Naive thymus-derived CD4-positive, alpha-beta T cell (primary cell): ENCODE results near the gene POLE2. TPM values are rescaled to one million over a fixed set of nuclear protein-coding genes. Genes with fewer than 3 reads are reported as not detected.
"Not testable (repeated sequence)": the region's sequence is repeated elsewhere in the genome, so short reads cannot be mapped to it uniquely, and the experiment has no call there.

Experiments used
- ATAC-seq: fragments of 150-1000 bp; cut with Tn5 transposase; 2 replicates; pipeline ENCODE4 v1.10.0; 2021; ENCODE audit warnings: mild to moderate bottlenecking, moderate library complexity
- CTCF ChIA-PET: fragments of 350-600 bp; sonication (Branson Sonifier 250); formaldehyde crosslinking; loops from one replicate; lab custom pipeline; 2021; ENCODE audit warnings: antibody characterized with exemption; lab: Charles Lee
- POLR2A ChIA-PET: fragments of 350-600 bp; sonication (Branson Sonifier 250); formaldehyde crosslinking; loops from one replicate; lab custom pipeline; 2021; ENCODE audit warnings: antibody characterized with exemption, inconsistent platforms; lab: Charles Lee
- DNase-seq, 9 donors: peaks; one replicate each; pipeline versions ENCODE4 v3.0.0 to v3.0.0-alpha.2; 2020 to 2022; ENCODE audit warnings: mixed read lengths in 1 of 9
- H3K27ac ChIP-seq: one replicate; pipeline ENCODE4 v1.7.0; 2013; ENCODE audit warnings: mild to moderate bottlenecking, low read depth, low read length, moderate library complexity
- H3K27me3 ChIP-seq, 2 donors: one replicate each; pipeline ENCODE4 v1.7.0; 2013; ENCODE audit warnings: low read length in 2 of 2, mild to moderate bottlenecking in 2 of 2, moderate library complexity in 2 of 2; ENCODE audit not compliant: control insufficient read depth in 2 of 2, insufficient read depth in 2 of 2
- H3K36me3 ChIP-seq, 3 experiments: 1 replicate in 2 of 3; 2 replicates in 1 of 3; pipeline ENCODE4 v1.7.0; 2013; ENCODE audit warnings: low read length in 3 of 3, mild to moderate bottlenecking in 3 of 3, moderate library complexity in 1 of 3; ENCODE audit not compliant: insufficient read depth in 3 of 3, control insufficient read depth in 2 of 3
- H3K4me1 ChIP-seq, 2 donors: one replicate each; pipeline ENCODE4 v1.7.0; 2013; ENCODE audit warnings: low read length in 2 of 2, mild to moderate bottlenecking in 2 of 2, moderate library complexity in 1 of 2; ENCODE audit not compliant: control insufficient read depth in 2 of 2, insufficient read depth in 2 of 2
- H3K4me3 ChIP-seq: 2 replicates; pipeline ENCODE4 v1.7.0; 2013; ENCODE audit warnings: mild to moderate bottlenecking, low read length
- H3K9me3 ChIP-seq, 3 experiments: 1 replicate in 2 of 3; 2 replicates in 1 of 3; pipeline ENCODE4 v1.7.0; 2013; ENCODE audit warnings: low read length in 3 of 3; ENCODE audit not compliant: control insufficient read depth in 2 of 3
- H3K27ac Mint-ChIP-seq, 9 donors: one replicate each; pipeline ENCODE4 v1.8.0; 2020 to 2022; ENCODE audit warnings: mixed read lengths in 9 of 9, mild to moderate bottlenecking in 8 of 9, moderate library complexity in 5 of 9, inconsistent platforms in 2 of 9
- H3K27me3 Mint-ChIP-seq, 5 donors: one replicate each; pipeline ENCODE4 v1.8.0; 2021 to 2022; ENCODE audit warnings: mixed read lengths in 5 of 5, mild to moderate bottlenecking in 1 of 5
- H3K36me3 Mint-ChIP-seq, 5 donors: one replicate each; pipeline ENCODE4 v1.8.0; 2020 to 2022; ENCODE audit warnings: mixed read lengths in 5 of 5, mild to moderate bottlenecking in 3 of 5, inconsistent platforms in 1 of 5
- H3K4me1 Mint-ChIP-seq, 7 donors: one replicate each; pipeline ENCODE4 v1.8.0; 2020 to 2022; ENCODE audit warnings: mixed read lengths in 7 of 7, mild to moderate bottlenecking in 3 of 7, inconsistent platforms in 1 of 7
- H3K4me3 Mint-ChIP-seq, 10 donors: one replicate each; pipeline ENCODE4 v1.8.0; 2020 to 2022; ENCODE audit warnings: mild to moderate bottlenecking in 10 of 10, mixed read lengths in 10 of 10, moderate library complexity in 6 of 10, inconsistent platforms in 2 of 10
- H3K9me3 Mint-ChIP-seq, 11 donors: one replicate each; pipeline ENCODE4 v1.8.0; 2020 to 2022; ENCODE audit warnings: mixed read lengths in 11 of 11, mild to moderate bottlenecking in 4 of 11, inconsistent platforms in 1 of 11, moderate library complexity in 1 of 11
- intact Hi-C, 2 donors: fragments of 100-400 bp; cut with micrococcal nuclease; formaldehyde crosslinking; loops; one replicate each; pipeline ENCODE4 v1.15.1; 2023
- polyA plus RNA-seq, 2 donors: library from polyadenylated mRNA; unstranded; fragments of 300-500 nt; fragmentation: Illumina TruSeq; gene quantifications; one replicate each; pipeline ENCODE4 v1.2.3, GENCODE V29; 2021
- total RNA-seq, 6 experiments: library from RNA in 5 of 6; stranded (reverse) in 5 of 6; gene quantifications; 1 replicate in 5 of 6; 2 replicates in 1 of 6; pipeline ENCODE4 v1.2.3 and lab custom pipeline; 2021 to 2026

POLE2 gene
- total and polyA plus RNA-seq, 7 experiments from 2014 or later: 0.80 to 23.1 (median 1.2) TPM

- intact Hi-C loops: loop anchor here (1.0 to 5.0 kb wide), 14 partner anchors 14 to 1217 kb away; partner anchors contain the start of genes DMAC2L (in 2 of the 2), L2HGDH (in 2 of the 2), LRR1 (in 2 of the 2) and RPS29 (in 2 of the 2)
- peaks cover 36 to 75% (median 56%) of the 10 kb centered on the region in 7 donors for H3K4me1 Mint-ChIP-seq
- CTCF ChIA-PET: interaction anchor here (0.7 to 4.6 kb wide), 12 partner anchors 10 to 717 kb away, joined by 3 to 37 read pairs (median 7); partner anchors contain the start of genes DNAAF2, KLHDC2, LRR1 and RPS29
- H3K9me3 Mint-ChIP-seq: no peaks in the 10 kb centered on the region
- ATAC-seq (peak; percentile 92), DNase-seq (peak; percentile 89 to 95 (median 94))
- Histone ChIP-seq H3K27ac (peak within 1 kb of the TSS; percentile 97), H3K27me3 (no peaks in the 10 kb centered on the region), H3K36me3 (peaks cover 7 to 15% (median 12%) of the 10 kb centered on the region in 3 experiments), H3K4me3 (peak within 1 kb of the TSS; percentile 98), H3K9me3 (no peaks in the 10 kb centered on the region), H3K4me1 (peaks cover 40 to 42% of the 10 kb centered on the region in 2 donors)
- H3K27me3 Mint-ChIP-seq: no peaks in the 10 kb centered on the region
- H3K4me3 Mint-ChIP-seq: peak within 1 kb of the TSS; percentile 94 to 99 (median 98)
- H3K36me3 Mint-ChIP-seq: peaks cover 5 to 42% (median 17%) of the 10 kb centered on the region in 5 donors
- POLR2A ChIA-PET: interaction anchor here (0.6 to 7.1 kb wide), 35 partner anchors 8 to 912 kb away, joined by 3 to 226 read pairs (median 5); partner anchors contain the start of genes DNAAF2, KLHDC1, KLHDC2 and LRR1
- peak within 1 kb of the TSS; percentile 95 to 100 (median 99) for H3K27ac Mint-ChIP-seq
Observed at GRCh38 chr14:49620182-49621113, 67.6 kb downstream of the POLE2 start, which contains the start of the genes MGAT2 and RPL36AL. Gene MGAT2, plus strand, starts transcription at chr14:49620799. Its CDS starts 470 bp downstream, at chr14:49621269. Gene RPL36AL, minus strand, starts transcription at chr14:49620626. Its CDS starts 1,522 bp downstream, at chr14:49619104.

- intact Hi-C loops: loop anchor here (1.0 to 5.0 kb wide), 14 partner anchors 15 to 1218 kb away; partner anchors contain the start of genes DMAC2L (in 2 of the 2), L2HGDH (in 2 of the 2), LRR1 (in 2 of the 2) and RPS29 (in 2 of the 2)
- Histone ChIP-seq H3K4me1 (peaks cover 40 to 42% of the 10 kb centered on the region in 2 donors), H3K27ac (peak overlapping the region; percentile 97), H3K36me3 (peaks cover 7 to 15% (median 12%) of the 10 kb centered on the region in 3 experiments), H3K27me3 (no peaks in the 10 kb centered on the region), H3K4me3 (peak overlapping the region; percentile 98), H3K9me3 (no peaks in the 10 kb centered on the region)
- POLR2A ChIA-PET: interaction anchor here (0.6 to 7.1 kb wide), 28 partner anchors 8 to 1172 kb away, joined by 3 to 226 read pairs (median 5); partner anchors contain the start of genes DNAAF2, KLHDC1, KLHDC2 and LRR1
- Mint-ChIP-seq H3K27ac (peak overlapping the region; percentile 95 to 100 (median 99)), H3K9me3 (no peaks in the 10 kb centered on the region), H3K36me3 (peaks cover 5 to 42% (median 17%) of the 10 kb centered on the region in 5 donors), H3K27me3 (no peaks in the 10 kb centered on the region), H3K4me3 (peak overlapping the region; percentile 94 to 99 (median 98)), H3K4me1 (peaks cover 33 to 67% (median 52%) of the 10 kb centered on the region in 7 donors)
- ATAC-seq (no peak), DNase-seq (no peak)
- CTCF ChIA-PET: interaction anchor here (0.7 to 4.6 kb wide), 10 partner anchors 11 to 718 kb away, joined by 3 to 37 read pairs (median 8); partner anchors contain the start of genes DNAAF2, KLHDC2, LRR1 and RPS29
Observed at GRCh38 chr14:49619730-49620129, 68.3 kb downstream of the POLE2 start.

- H3K9me3 Mint-ChIP-seq, H3K9me3 ChIP-seq, H3K27me3 ChIP-seq, H3K27me3 Mint-ChIP-seq, intact Hi-C loops, DNase-seq, ATAC-seq: not testable (repeated sequence)
- Histone ChIP-seq H3K36me3 (peaks cover 7 to 15% (median 12%) of the 10 kb centered on the region in 3 experiments), H3K27ac (peak overlapping the region; percentile 97), H3K4me1 (peaks cover 40% of the 10 kb centered on the region in 2 donors), H3K4me3 (peak overlapping the region; percentile 98)
- H3K4me1 Mint-ChIP-seq: peaks cover 32 to 63% (median 52%) of the 10 kb centered on the region in 7 donors
- peak overlapping the region; percentile 94 to 99 (median 98) for H3K4me3 Mint-ChIP-seq
- ChIA-PET CTCF (interaction anchor here (1.9 to 2.8 kb wide), 2 partner anchors 32 to 243 kb away, joined by 9 to 24 read pairs; partner anchors contain the start of gene RPS29), POLR2A (interaction anchor here (0.6 to 7.1 kb wide), 13 partner anchors 13 to 1173 kb away, joined by 3 to 226 read pairs (median 5); partner anchors contain the start of genes DNAAF2, KLHDC2, LRR1 and POLE2)
- peaks cover 5 to 41% (median 17%) of the 10 kb centered on the region in 5 donors for H3K36me3 Mint-ChIP-seq
- peak overlapping the region; percentile 66 to 100 (median 99) for H3K27ac Mint-ChIP-seq
Observed at GRCh38 chr14:49619273-49619672, 68.7 kb downstream of the POLE2 start.

- H3K27me3 Mint-ChIP-seq: no peaks in the 10 kb centered on the region
- intact Hi-C loops: no loop called here
- Histone ChIP-seq H3K36me3 (peaks cover 7 to 15% (median 12%) of the 10 kb centered on the region in 3 experiments), H3K27me3 (no peaks in the 10 kb centered on the region), H3K4me3 (no peak overlapping the region), H3K9me3 (no peaks in the 10 kb centered on the region), H3K27ac (peak overlapping the region; percentile 97), H3K4me1 (peaks cover 27 to 29% of the 10 kb centered on the region in 2 donors)
- H3K4me3 Mint-ChIP-seq: peak overlapping the region in 9 of 10 donors; percentile 2 to 99 (median 50)
- peaks cover 5 to 40% (median 17%) of the 10 kb centered on the region in 5 donors for H3K36me3 Mint-ChIP-seq
- DNase-seq: no peak
- no peak for ATAC-seq
- peak overlapping the region; percentile 12 to 100 (median 79) for H3K27ac Mint-ChIP-seq
- H3K9me3 Mint-ChIP-seq: no peaks in the 10 kb centered on the region
- CTCF ChIA-PET: no interaction called here
- POLR2A ChIA-PET: interaction anchor here (0.9 to 1.5 kb wide), 4 partner anchors 11 to 31 kb away, joined by 4 to 6 read pairs (median 4); partner anchors contain the start of genes LRR1 and RPS29
- H3K4me1 Mint-ChIP-seq: peaks cover 27 to 50% (median 44%) of the 10 kb centered on the region in 7 donors
Observed at GRCh38 chr14:49617852-49618519, 70.0 kb downstream of the POLE2 start.

- DNase-seq (no peak), ATAC-seq (no peak)
- CTCF ChIA-PET: no interaction called here
- no peak overlapping the region for H3K27ac ChIP-seq
- H3K4me3 ChIP-seq: no peak overlapping the region
- Mint-ChIP-seq H3K27me3 (no peaks in the 10 kb centered on the region), H3K4me1 (peaks cover 12 to 45% (median 31%) of the 10 kb centered on the region in 7 donors), H3K9me3 (no peaks in the 10 kb centered on the region), H3K36me3 (peaks cover 5 to 28% (median 17%) of the 10 kb centered on the region in 5 donors), H3K4me3 (no peak overlapping the region), H3K27ac (peak overlapping the region in 3 of 9 donors; percentile 26 to 57 (median 29))
- H3K27me3 ChIP-seq: no peaks in the 10 kb centered on the region
- intact Hi-C loops: no loop called here
- peaks cover 7 to 12% (median 10%) of the 10 kb centered on the region in 3 experiments for H3K36me3 ChIP-seq
- no peaks in the 10 kb centered on the region for H3K9me3 ChIP-seq
- peaks cover 11 to 21% of the 10 kb centered on the region in 2 donors for H3K4me1 ChIP-seq
- POLR2A ChIA-PET: no interaction called here
Observed at GRCh38 chr14:49615776-49616175, 72.2 kb downstream of the POLE2 start.
